ENCODE data around the gene GTF2IRD1.
"Not testable (repeated sequence)": the region's sequence is repeated elsewhere in the genome, so short reads cannot be mapped to it uniquely, and the experiment has no call there.

Gene GTF2IRD1

GRCh38 chr7:74606909-74607510 lies 153.3 kb downstream of the GTF2IRD1 start:
- DNase-seq = no peak

DNA sequence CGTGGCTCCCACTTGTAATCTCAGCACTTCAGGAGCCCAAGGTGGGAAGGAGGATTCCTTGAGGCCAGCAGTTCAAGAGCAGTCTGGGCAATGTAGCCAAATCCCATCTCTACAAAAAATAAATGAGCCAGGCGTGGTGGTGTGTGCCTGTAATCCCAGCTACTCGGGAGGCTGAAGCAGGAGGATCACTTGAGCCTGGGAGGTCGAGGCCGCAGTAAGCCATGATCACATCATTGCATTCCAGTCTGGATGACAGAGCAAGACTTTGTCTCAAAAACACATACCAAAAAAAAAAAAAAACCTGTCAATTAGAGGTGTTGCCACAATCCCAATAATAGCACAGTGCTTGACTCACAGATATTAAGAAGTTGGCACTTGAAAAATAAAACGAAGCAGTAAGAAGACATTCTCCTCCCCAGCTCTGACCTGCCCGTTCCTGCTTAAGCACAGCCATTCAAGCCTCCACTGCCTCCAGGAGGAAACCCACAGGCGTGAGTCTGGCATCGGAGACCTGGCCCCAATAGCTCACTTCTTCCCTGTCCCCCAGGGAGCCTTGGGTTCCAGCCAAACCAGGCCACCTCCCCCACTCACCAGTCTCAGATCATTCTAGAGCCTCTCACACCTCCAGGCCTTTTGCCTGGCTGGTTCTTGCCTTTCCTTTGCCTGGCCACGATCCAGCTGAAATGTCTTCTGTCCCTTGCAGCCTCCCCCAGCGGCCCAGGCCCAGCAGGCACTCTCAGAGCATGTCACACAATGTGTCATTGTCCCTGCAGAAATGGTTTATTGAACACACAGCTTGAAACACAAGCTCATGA lies 158.5 kb downstream of the GTF2IRD1 start:
- DNase-seq = no peak

GRCh38 chr7:74615933-74616780 lies 162.5 kb downstream of the GTF2IRD1 start:
- DNase-seq = no peak

DNA sequence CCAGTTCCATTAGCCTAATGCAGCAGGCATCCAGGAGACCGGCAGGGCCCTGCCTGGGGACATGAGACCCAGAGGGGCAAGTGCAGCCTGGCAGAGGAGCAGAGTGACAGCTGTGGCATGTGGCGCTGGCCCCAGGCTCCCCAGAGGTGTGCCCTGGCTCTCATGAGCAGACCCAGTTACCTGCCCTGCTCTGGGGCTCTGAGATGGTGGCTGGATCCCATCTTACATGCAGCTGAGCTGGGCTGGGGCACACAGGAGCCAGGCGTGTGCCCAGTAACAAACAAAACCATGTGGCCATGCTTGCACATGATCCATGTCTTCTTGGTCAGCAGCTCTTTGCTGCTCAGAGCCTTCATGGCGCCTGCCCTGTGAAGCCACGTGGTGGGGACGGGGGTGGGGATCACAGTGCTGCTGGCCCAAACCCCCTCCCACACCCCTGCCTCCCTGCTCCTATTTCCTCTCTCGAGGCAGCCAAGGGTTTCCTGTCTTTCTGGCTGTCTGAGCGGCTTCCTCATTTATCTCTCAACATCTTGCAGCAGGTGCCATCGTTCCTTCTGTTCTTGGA lies 163.6 kb downstream of the GTF2IRD1 start:
- DNase-seq = peak in 1 of 2 donors; percentile 30

- no peak for DNase-seq
These were observed 165.6 kb downstream of the GTF2IRD1 start for GRCh38 chr7:74619235-74619860.

DNA sequence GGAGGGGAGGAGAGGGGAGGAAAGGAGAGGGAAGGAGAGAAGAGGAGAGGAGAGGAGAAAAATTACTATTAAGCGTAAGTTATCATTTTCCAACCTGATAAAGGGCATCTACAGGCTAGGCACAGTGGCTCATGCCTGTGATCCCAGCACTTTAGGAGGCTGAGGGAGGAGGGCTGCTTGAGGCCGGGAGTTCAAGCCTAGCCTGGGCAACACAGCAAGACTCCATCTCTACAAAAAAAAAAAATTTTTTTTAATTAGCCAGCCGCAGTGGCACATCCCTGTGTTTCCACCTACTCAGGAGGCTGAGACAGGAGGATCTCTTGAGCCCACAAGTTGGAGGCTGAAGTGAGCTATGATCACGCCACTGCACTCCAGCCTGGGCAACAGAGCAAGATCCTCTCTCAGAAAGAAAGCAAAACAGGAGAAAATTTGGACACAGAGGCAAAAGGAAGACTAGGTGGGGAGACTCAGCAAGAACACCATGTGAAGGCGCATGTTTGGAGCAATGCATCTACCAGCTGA lies 168.6 kb downstream of the GTF2IRD1 start:
- no peak for DNase-seq

- DNase-seq = no peak
These were observed 169.4 kb downstream of the GTF2IRD1 start for GRCh38 chr7:74623135-74623534.

DNA sequence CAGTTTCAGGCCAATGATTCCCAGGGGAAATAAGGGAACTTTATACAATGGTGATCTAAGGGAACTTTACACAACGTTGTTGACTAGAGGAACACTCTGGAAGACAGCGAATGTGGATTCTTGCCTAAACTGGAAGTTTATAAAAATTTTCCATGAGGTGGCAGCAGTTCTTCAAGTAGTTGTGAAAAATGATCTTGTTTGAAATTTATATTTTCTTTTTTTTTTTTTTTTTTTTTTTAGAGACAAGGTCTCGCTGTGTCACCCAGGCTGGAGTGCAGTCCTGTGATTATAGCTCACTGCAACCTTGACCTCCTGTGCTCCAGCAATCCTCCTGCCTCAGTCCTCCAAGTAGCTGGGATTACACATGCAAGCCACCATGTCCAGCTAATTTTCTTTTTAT lies 171.7 kb downstream of the GTF2IRD1 start:
- no peak for DNase-seq

GRCh38 chr7:74627661-74628411 lies 174.1 kb downstream of the GTF2IRD1 start:
- no peak for DNase-seq

DNA sequence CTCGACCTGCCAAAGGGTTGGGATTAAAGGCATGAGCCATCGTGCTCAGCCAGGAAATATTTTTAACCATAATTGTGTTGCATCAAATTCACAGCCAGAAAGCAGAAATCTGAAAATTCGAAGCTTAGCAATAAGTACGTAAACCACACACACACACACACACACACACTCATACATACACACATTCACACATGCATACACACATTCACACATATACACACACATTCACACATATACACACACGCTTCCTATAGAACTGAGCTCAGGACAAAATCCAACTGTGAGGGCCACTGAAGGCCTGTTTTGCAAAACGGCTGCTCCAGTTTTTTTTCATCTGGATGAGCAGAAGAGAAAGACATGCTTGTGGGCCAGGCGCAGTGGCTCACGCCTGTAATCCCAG lies 178.8 kb downstream of the GTF2IRD1 start:
- no peak for DNase-seq

DNA sequence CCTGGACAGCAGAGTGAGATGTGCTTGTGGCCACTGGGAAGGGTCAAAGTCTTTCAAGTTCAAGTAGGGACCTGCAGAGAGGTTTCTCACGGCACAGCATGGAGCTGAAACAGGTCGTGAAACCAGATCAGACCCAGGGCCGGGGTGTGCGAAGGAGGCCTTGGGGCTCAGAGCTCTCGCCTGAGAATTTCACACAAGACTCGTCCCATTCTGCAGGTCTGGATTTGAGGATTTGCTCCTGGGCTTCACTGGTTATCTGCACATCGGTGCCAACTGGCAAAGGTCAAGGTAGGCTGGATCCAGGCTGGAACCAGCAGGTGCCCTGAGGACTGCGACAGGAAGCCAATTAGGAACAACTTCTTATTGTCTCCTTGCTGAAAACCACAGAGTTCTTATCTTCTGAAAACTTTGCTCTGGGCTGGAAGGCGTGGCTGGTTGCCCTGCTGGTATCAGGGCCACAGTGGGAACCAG lies 179.8 kb downstream of the GTF2IRD1 start:
- no peak for DNase-seq

DNA sequence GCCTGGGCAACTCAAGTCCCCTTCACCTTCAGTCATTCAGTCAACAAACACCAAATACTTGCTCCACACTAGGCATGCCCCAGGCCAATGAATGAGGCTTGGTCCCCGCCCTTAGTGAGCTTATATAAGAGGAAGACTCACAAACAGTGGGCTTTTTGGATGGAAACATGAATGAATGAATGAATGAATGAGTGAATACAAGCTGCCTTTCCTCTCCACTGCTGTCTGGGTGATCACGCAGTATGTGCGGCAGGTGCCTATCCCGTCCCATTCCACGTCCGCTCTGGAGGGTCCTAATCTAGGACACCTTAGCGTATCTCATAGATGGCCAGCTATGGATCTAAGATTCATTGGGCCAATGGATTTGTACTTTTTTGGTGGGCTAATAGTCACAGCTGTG lies 184.0 kb downstream of the GTF2IRD1 start:
- DNase-seq = no peak

DNA sequence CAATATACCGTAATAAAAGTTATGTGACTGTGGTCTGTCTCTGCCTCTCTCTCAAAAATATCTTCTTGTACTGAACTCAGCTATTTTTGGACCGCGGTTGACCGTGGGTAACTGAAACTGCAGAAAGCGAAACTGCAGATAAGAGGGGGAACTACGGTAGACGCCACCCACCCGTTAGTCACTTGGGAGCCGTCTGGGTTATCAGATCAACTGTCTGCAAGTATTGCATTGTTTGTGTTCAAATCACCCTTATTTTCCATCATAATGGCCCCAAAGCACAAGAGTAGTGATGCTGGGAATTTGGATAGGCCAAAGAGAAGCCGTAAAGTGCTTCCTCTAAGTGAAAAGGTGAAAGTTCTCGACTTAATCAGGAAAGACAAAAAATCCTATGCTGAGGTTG lies 196.3 kb downstream of the GTF2IRD1 start:
- peak; percentile 83 for DNase-seq

GRCh38 chr7:74650493-74651132 lies 196.9 kb downstream of the GTF2IRD1 start:
- DNase-seq = not testable (repeated sequence)

- DNase-seq = not testable (repeated sequence)
These were observed 197.4 kb downstream of the GTF2IRD1 start for GRCh38 chr7:74651133-74651504.
